Cardiac muscle cell (in vitro differentiated cells and primary cell): ENCODE measurements around the gene PSD2. TPM values are rescaled to one million over a fixed set of nuclear protein-coding genes. Genes with fewer than 3 reads are reported as not detected.

Experiments used
- DNase-seq, 2 donors: peaks; one replicate each; pipeline versions ENCODE4 v3.0.0 to v3.0.0-alpha.2; 2010 to 2017; ENCODE audit warnings: low read depth in 1 of 2, low spot score in 1 of 2
- H3K27ac ChIP-seq: fragments of 200-600 bp; sonication (generic); 2 replicates; pipeline ENCODE4 v1.5.1; 2016
- H3K27me3 ChIP-seq: fragments of 200-600 bp; sonication (generic); 2 replicates; pipeline ENCODE4 v1.6.0; 2016; ENCODE audit warnings: control low read depth
- H3K36me3 ChIP-seq: fragments of 200-600 bp; sonication (generic); 2 replicates; pipeline ENCODE4 v1.5.1; 2016; ENCODE audit warnings: control low read depth
- H3K4me1 ChIP-seq: fragments of 200-600 bp; sonication (generic); 2 replicates; pipeline ENCODE4 v1.8.1; 2017; ENCODE audit warnings: low read depth, mild to moderate bottlenecking, mixed run types
- H3K4me3 ChIP-seq: fragments of 200-600 bp; sonication (generic); 2 replicates; pipeline ENCODE4 v1.5.1; 2016; ENCODE audit warnings: mild to moderate bottlenecking
- H3K9me3 ChIP-seq: fragments of 200-600 bp; sonication (generic); 2 replicates; pipeline ENCODE4 v1.5.1; 2017; ENCODE audit warnings: low read depth, mild to moderate bottlenecking, control low read depth
- polyA plus RNA-seq: library from polyadenylated mRNA; unstranded; fragments of >200 nt; fragmentation: Nextera tagmentation; extraction: Ambion mirVana; gene quantifications from 2 replicates; pipeline ENCODE4 v1.2.1, GENCODE V29; 2016
- total RNA-seq: library from RNA; depleted of rRNA; stranded (reverse); fragments of >200 nt; gene quantifications from 2 replicates; pipeline ENCODE4 v1.2.3, GENCODE V29; 2016
- TF ChIP-seq, protein P1 (sequence below): IDR thresholded peaks from 2 replicates; pipeline ENCODE4 v1.5.1; 2012; ENCODE audit warnings: low read depth, mild to moderate bottlenecking, low read length

Gene PSD2
- total and polyA plus RNA-seq, 2 experiments from 2014 or later = 0.04 to 0.48 TPM

DNA sequence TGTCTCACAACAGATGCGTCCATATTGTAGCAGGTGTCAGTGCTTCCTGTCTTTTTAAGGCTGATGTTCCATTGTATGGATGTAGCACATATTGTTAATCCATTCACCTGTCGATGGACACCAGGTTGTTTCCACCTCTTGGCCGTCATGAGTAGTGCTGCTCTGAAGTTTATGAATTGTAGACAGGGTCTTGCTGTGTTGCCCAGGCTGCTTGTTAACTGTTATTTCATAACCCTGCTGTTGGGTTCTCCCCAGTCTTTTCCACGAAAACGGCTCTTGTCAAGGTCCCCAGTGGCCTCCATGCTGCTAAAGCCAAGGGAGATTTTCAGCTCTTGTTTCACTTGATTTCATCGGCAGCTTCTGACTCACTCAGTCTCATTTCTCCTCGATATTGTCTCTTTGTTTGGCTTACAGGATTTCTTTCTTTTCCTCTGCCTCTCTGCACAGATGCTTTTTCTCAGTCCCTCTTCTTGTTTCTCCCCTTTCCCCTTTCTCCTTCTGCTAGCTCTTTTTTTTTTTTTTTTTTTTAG, 12.1 kb upstream of the PSD2 start:
- no peak overlapping the region for H3K4me3 ChIP-seq
- H3K4me1 ChIP-seq = no peaks in the 10 kb centered on the region
- DNase-seq = no peak
- TF ChIP-seq, protein P1, sequence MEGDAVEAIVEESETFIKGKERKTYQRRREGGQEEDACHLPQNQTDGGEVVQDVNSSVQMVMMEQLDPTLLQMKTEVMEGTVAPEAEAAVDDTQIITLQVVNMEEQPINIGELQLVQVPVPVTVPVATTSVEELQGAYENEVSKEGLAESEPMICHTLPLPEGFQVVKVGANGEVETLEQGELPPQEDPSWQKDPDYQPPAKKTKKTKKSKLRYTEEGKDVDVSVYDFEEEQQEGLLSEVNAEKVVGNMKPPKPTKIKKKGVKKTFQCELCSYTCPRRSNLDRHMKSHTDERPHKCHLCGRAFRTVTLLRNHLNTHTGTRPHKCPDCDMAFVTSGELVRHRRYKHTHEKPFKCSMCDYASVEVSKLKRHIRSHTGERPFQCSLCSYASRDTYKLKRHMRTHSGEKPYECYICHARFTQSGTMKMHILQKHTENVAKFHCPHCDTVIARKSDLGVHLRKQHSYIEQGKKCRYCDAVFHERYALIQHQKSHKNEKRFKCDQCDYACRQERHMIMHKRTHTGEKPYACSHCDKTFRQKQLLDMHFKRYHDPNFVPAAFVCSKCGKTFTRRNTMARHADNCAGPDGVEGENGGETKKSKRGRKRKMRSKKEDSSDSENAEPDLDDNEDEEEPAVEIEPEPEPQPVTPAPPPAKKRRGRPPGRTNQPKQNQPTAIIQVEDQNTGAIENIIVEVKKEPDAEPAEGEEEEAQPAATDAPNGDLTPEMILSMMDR = no peak
- peaks cover 21% of the 10 kb centered on the region for H3K27me3 ChIP-seq
- no peaks in the 10 kb centered on the region for H3K9me3 ChIP-seq
- H3K27ac ChIP-seq = no peak overlapping the region
- no peaks in the 10 kb centered on the region for H3K36me3 ChIP-seq

DNA sequence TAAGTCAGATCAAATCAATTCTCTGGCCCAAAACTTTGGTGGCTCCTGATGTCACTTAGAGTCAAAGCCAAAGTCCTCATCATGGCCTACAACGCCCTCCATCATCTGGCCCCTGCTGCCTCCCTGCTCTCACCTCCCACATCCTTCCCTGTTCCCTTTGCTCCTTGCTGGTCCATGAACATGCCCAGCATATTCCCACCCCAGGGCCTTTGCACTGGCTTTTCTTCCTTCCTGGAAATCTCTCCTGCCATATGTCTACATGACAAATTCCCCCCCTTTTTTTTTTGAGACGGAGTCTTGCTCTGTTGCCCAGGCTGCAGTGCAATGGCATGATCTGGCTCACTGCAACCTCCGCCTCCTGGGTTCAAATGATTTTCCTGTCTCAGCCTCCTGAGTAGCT, 11.1 kb upstream of the PSD2 start:
- no peaks in the 10 kb centered on the region for H3K4me1 ChIP-seq
- H3K27ac ChIP-seq = no peak overlapping the region
- TF ChIP-seq, protein P1 = no peak
- no peak for DNase-seq
- H3K36me3 ChIP-seq = no peaks in the 10 kb centered on the region
- no peaks in the 10 kb centered on the region for H3K9me3 ChIP-seq
- peaks cover 21% of the 10 kb centered on the region for H3K27me3 ChIP-seq
- H3K4me3 ChIP-seq = no peak overlapping the region

DNA sequence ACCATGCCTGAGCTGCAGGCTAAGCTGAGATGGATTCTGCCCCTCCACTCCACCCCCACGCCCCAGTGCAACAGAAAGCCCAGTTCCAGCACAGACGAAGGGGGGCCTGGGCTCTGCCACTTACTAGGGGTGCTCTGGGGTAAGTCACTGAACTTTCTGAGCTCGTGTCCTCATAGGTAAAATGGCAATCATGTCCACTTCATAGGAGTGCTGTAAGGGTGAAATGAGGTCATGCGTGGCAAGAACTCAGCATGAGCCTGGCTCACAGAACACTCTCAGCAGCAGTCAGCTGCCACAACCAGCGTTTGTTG, 8.4 kb upstream of the PSD2 start:
- Histone ChIP-seq H3K9me3 (no peaks in the 10 kb centered on the region), H3K36me3 (no peaks in the 10 kb centered on the region), H3K4me3 (no peak overlapping the region), H3K4me1 (no peaks in the 10 kb centered on the region), H3K27ac (no peak overlapping the region), H3K27me3 (peaks cover 35% of the 10 kb centered on the region)
- DNase-seq = no peak
- TF ChIP-seq, protein P1 = no peak

DNA sequence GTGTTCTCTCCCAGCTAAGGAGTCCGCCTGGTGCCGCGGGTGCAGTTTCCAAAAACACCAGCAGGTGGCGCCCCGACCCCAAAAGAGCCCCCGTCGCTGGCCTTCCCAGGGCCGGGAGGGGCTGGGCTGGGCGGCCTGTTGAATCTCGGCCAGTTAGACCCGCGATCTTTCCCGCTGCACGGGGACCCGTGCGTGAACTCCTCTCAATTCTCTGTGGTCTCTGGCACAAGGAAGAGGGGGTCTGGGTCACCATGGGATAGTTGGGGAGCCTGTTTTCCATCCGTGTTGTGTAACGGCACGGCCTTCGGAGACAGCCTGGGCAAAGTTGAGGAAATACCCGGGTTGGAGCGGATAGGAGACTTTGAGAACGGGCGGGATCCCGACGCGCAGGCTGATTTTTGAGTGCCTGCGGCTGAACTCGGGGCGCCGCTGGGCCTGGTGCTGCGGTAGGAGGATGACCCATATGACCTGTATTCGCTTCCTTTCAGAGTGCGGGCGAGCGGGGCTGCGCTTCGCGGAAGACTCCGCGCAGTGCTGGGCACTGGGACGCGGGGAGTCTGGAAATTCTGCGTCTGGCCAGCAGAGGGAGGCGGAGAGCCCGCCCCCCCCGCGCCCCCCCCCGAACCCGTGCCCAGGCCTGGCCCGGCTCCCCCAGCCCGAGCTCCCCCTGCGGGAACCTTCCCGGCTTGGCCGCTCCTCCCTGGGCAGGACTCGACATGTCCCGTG, 7.9 kb upstream of the PSD2 start:
- H3K27ac ChIP-seq = no peak overlapping the region
- H3K36me3 ChIP-seq = no peaks in the 10 kb centered on the region
- H3K4me1 ChIP-seq = no peaks in the 10 kb centered on the region
- peaks cover 38% of the 10 kb centered on the region for H3K27me3 ChIP-seq
- peak overlapping the region; percentile 76 for H3K4me3 ChIP-seq
- DNase-seq = peak; percentile 80 to 90
- no peaks in the 10 kb centered on the region for H3K9me3 ChIP-seq
- TF ChIP-seq, protein P1 = peak; percentile 91

DNA sequence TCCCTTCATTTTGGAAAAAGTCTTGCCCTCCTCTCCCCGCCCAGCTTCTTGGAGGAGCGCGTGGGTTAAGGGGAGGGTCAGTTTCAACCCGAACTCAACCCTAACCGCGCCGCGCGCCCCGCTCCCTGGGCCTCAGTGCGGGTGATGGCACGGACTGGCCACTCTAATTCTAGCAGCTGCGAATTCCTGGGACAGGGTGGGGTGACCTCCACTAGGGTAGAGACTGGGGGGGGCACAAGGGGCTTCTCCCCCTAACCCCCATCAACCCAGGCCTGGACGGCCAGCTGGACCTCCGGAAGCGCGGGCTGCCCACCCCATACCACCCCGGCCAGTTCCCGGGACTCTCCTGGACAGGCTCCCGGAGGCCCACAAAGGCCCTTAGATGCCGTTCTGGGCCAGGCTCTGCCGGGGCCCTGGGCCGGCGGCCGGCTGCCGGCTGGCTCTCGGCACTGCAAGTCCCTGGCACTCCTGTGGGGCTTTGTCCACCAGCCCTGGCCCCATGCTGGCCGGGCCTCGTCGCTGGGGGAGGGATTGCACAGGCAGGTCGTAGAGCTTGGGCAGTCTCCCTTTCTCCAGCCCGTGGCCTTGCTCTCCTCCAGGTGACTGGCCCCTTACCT, 7.2 kb upstream of the PSD2 start:
- Histone ChIP-seq H3K4me3 (no peak overlapping the region), H3K36me3 (no peaks in the 10 kb centered on the region), H3K27ac (no peak overlapping the region), H3K27me3 (peaks cover 42% of the 10 kb centered on the region), H3K9me3 (no peaks in the 10 kb centered on the region), H3K4me1 (no peaks in the 10 kb centered on the region)
- no peak for DNase-seq
- TF ChIP-seq, protein P1 = no peak
